H1 (cell line): ENCODE measurements around the gene MAGI1. TPM values are rescaled to one million over a fixed set of nuclear protein-coding genes. Genes with fewer than 3 reads are reported as not detected.

Source experiments
- CTCF ChIA-PET: fragments of 300-600 bp; sonication (Branson Sonifier 250); formaldehyde crosslinking; loops from one replicate; lab custom pipeline; 2021; ENCODE audit not compliant: partially characterized antibody; lab: Charles Lee
- POLR2A ChIA-PET: fragments of 300-600 bp; sonication (Branson Sonifier 250); formaldehyde crosslinking; loops from one replicate; lab custom pipeline; 2021; ENCODE audit warnings: inconsistent platforms; ENCODE audit not compliant: partially characterized antibody; lab: Charles Lee
- DNase-seq, 2 experiments: peaks; one replicate each; pipeline versions ENCODE4 v3.0.0 to v3.0.0-alpha.2; 2010 to 2022; ENCODE audit warnings: low spot score in 2 of 2, low read depth in 1 of 2, mixed read lengths in 1 of 2
- FAIRE-seq: peaks from 2 replicates; lab custom pipeline; 2011; peaks lifted over from hg19 to GRCh38; lab: Jason Lieb, UNC
- H2AFZ ChIP-seq: 2 replicates; pipeline ENCODE4 v1.8.1; 2012; ENCODE audit warnings: low read length, inconsistent platforms
- H2AK5ac ChIP-seq: 2 replicates; pipeline ENCODE4 v1.6.1; 2013; ENCODE audit warnings: low read depth, low read length
- H2BK120ac ChIP-seq: replicated peaks from 2 replicates; pipeline ENCODE3; 2013; ENCODE audit warnings: low read depth, low read length, inconsistent platforms
- H2BK12ac ChIP-seq: 2 replicates; pipeline ENCODE4 v1.6.1; 2013; ENCODE audit warnings: low read depth, low read length
- H2BK15ac ChIP-seq: 2 replicates; pipeline ENCODE4 v1.6.1; 2013; ENCODE audit warnings: low read length
- H2BK20ac ChIP-seq: 2 replicates; pipeline ENCODE4 v1.6.1; 2013; ENCODE audit warnings: low read length
- H2BK5ac ChIP-seq: 2 replicates; pipeline ENCODE4 v1.6.1; 2013; ENCODE audit warnings: low read depth, low read length
- H3K14ac ChIP-seq: 2 replicates; pipeline ENCODE4 v1.6.1; 2013; ENCODE audit warnings: inconsistent platforms; ENCODE audit not compliant: insufficient read length
- H3K18ac ChIP-seq: 2 replicates; pipeline ENCODE4 v1.6.1; 2013; ENCODE audit warnings: low read length; ENCODE audit errors: extremely low read depth
- H3K23ac ChIP-seq: 2 replicates; pipeline ENCODE4 v1.6.1; 2013; ENCODE audit warnings: inconsistent platforms; ENCODE audit not compliant: insufficient read length
- H3K23me2 ChIP-seq: 2 replicates; pipeline ENCODE4 v1.6.1; 2013; ENCODE audit warnings: low read depth, low read length
- H3K27ac ChIP-seq: 2 replicates; pipeline ENCODE4 v1.6.1; 2011; ENCODE audit warnings: low read depth, low read length, inconsistent platforms
- H3K27me3 ChIP-seq, 4 experiments: replicated peaks in 1 of 4; 1 replicate in 1 of 4; 2 replicates in 3 of 4; pipeline versions ENCODE4 v1.6.1 to v1.8.1; 2011 to 2013; ENCODE audit warnings: low read length in 3 of 4, mild to moderate bottlenecking in 3 of 4, inconsistent platforms in 2 of 4, mixed read lengths in 2 of 4, moderate library complexity in 1 of 4; ENCODE audit not compliant: control insufficient read depth in 3 of 4, insufficient read depth in 3 of 4; ENCODE audit errors: extremely low read depth in 1 of 4
- H3K36me3 ChIP-seq, 4 experiments: 2 replicates each; pipeline versions ENCODE4 v1.6.1 to v1.8.1; 2011 to 2013; ENCODE audit warnings: mild to moderate bottlenecking in 4 of 4, low read length in 3 of 4, moderate library complexity in 2 of 4, control low read depth in 1 of 4, inconsistent platforms in 1 of 4; ENCODE audit not compliant: insufficient read depth in 4 of 4, control insufficient read depth in 2 of 4
- H3K4ac ChIP-seq: replicated peaks from 2 replicates; pipeline ENCODE3; 2013; ENCODE audit warnings: low read length, low read depth, mixed read lengths, inconsistent platforms; ENCODE audit not compliant: insufficient read length
- H3K4me1 ChIP-seq, 4 experiments: replicated peaks in 1 of 4; 1 replicate in 1 of 4; 2 replicates in 3 of 4; pipeline versions ENCODE4 v1.6.1 to v1.8.1; 2011 to 2013; ENCODE audit warnings: low read length in 3 of 4, inconsistent platforms in 2 of 4, mixed read lengths in 1 of 4; ENCODE audit not compliant: insufficient read depth in 4 of 4, control insufficient read depth in 3 of 4
- H3K4me2 ChIP-seq, 2 experiments: 2 replicates each; pipeline versions ENCODE4 v1.6.1 to v1.8.1; 2011 to 2013; ENCODE audit warnings: low read depth in 2 of 2, low read length in 2 of 2, control low read depth in 1 of 2, inconsistent platforms in 1 of 2, mild to moderate bottlenecking in 1 of 2; ENCODE audit not compliant: insufficient read depth in 1 of 2
- H3K4me3 ChIP-seq, 4 experiments: fragments of 200-600, 300-600 bp in 1 of 4; sonication (generic), shearing (Covaris generic), sonication (Bioruptor Twin) in 1 of 4; 2 replicates each; pipeline versions ENCODE4 v1.5.1 to v1.8.1; 2011 to 2016; ENCODE audit warnings: low read length in 4 of 4, low read depth in 3 of 4, control low read depth in 2 of 4, inconsistent platforms in 2 of 4, mild to moderate bottlenecking in 2 of 4, mixed read lengths in 1 of 4, moderate library complexity in 1 of 4; ENCODE audit not compliant: insufficient read depth in 2 of 4; ENCODE audit errors: extremely low read depth in 1 of 4
- H3K56ac ChIP-seq: replicated peaks from 2 replicates; pipeline ENCODE3; 2013; ENCODE audit warnings: low read depth, mild to moderate bottlenecking, mixed read lengths, low read length, inconsistent platforms; ENCODE audit not compliant: insufficient read length
- H3K79me1 ChIP-seq: 2 replicates; pipeline ENCODE4 v1.6.1; 2013; ENCODE audit warnings: low read depth, low read length, control low read depth
- H3K79me2 ChIP-seq, 2 experiments: 2 replicates each; pipeline versions ENCODE4 v1.6.1 to v1.8.1; 2012 to 2013; ENCODE audit warnings: low read length in 2 of 2, mild to moderate bottlenecking in 2 of 2, inconsistent platforms in 1 of 2; ENCODE audit not compliant: insufficient read depth in 2 of 2, control insufficient read depth in 1 of 2
- H3K9ac ChIP-seq, 4 experiments: replicated peaks in 1 of 4; 1 replicate in 1 of 4; 2 replicates in 3 of 4; pipeline versions ENCODE4 v1.6.1 to v1.8.1; 2011 to 2013; ENCODE audit warnings: low read depth in 3 of 4, low read length in 3 of 4, control low read depth in 2 of 4, mild to moderate bottlenecking in 2 of 4, moderate library complexity in 2 of 4, inconsistent platforms in 1 of 4; ENCODE audit errors: extremely low read depth in 1 of 4
- H3K9me3 ChIP-seq, 2 experiments: 2 replicates each; pipeline versions ENCODE4 v1.6.1 to v1.8.1; 2012 to 2013; ENCODE audit warnings: mild to moderate bottlenecking in 2 of 2, moderate library complexity in 2 of 2, control low read depth in 1 of 2, inconsistent platforms in 1 of 2, low read depth in 1 of 2, low read length in 1 of 2, mixed read lengths in 1 of 2; ENCODE audit not compliant: insufficient read depth in 2 of 2
- H4K20me1 ChIP-seq, 2 experiments: replicated peaks in 1 of 2; 2 replicates each; pipeline versions ENCODE3 to v1.8.1; 2011 to 2013; ENCODE audit warnings: inconsistent platforms in 2 of 2, low read length in 2 of 2, mild to moderate bottlenecking in 1 of 2; ENCODE audit not compliant: insufficient read depth in 2 of 2, control insufficient read depth in 1 of 2
- H4K5ac ChIP-seq: 2 replicates; pipeline ENCODE4 v1.6.1; 2013; ENCODE audit warnings: low read length, low read depth, mixed read lengths, inconsistent platforms; ENCODE audit not compliant: insufficient read length
- H4K8ac ChIP-seq: 2 replicates; pipeline ENCODE4 v1.8.0; 2013; ENCODE audit warnings: mild to moderate bottlenecking, moderate library complexity, low read length, inconsistent platforms; ENCODE audit not compliant: insufficient read depth; ENCODE audit errors: extremely low read depth
- H4K91ac ChIP-seq: replicated peaks from 2 replicates; pipeline ENCODE3; 2013; ENCODE audit warnings: low read length, mixed read lengths, inconsistent platforms; ENCODE audit not compliant: insufficient read length
- BACH1 ChIP-seq: IDR thresholded peaks from 2 replicates; pipeline ENCODE4 v1.6.1; 2012; ENCODE audit warnings: low read length, improper control_type of control experiment
- CREB1 ChIP-seq: IDR thresholded peaks from 2 replicates; pipeline ENCODE4 v1.6.1; 2012; ENCODE audit warnings: inconsistent platforms
- EZH2 ChIP-seq: fragments of 200-600 bp; sonication (generic); IDR thresholded peaks from 2 replicates; pipeline ENCODE4 v1.7.1; 2012; ENCODE audit warnings: low read depth, mild to moderate bottlenecking, moderate library complexity, low read length, inconsistent platforms; ENCODE audit not compliant: severe bottlenecking
- HDAC6 ChIP-seq: IDR thresholded peaks from one replicate; pipeline ENCODE4 v1.7.1; 2012; ENCODE audit warnings: low read depth, mild to moderate bottlenecking, inconsistent platforms, low read length, moderate library complexity
- JUN ChIP-seq: IDR thresholded peaks from 2 replicates; pipeline ENCODE4 v1.6.1; 2011; ENCODE audit warnings: low read depth, mild to moderate bottlenecking, improper control_type of control experiment, low read length
- PHF8 ChIP-seq: fragments of 200-600 bp; sonication (generic); conservative IDR thresholded peaks from 2 replicates; pipeline ENCODE4 v1.7.1; 2012; ENCODE audit warnings: low read depth, mild to moderate bottlenecking, inconsistent platforms, low read length, moderate library complexity
- POLR2AphosphoS5 ChIP-seq: IDR thresholded peaks from 2 replicates; pipeline ENCODE4 v1.6.1; 2011; ENCODE audit warnings: low read depth, low read length
- RXRA ChIP-seq: IDR thresholded peaks from 2 replicates; pipeline ENCODE4 v1.6.1; 2011; ENCODE audit warnings: low read depth, mild to moderate bottlenecking, low read length, moderate library complexity; ENCODE audit not compliant: insufficient read depth
- SIN3A ChIP-seq, 2 experiments: IDR thresholded peaks in 1 of 2; conservative IDR thresholded peaks in 1 of 2; 2 replicates each; pipeline ENCODE4 v1.6.1; 2011 to 2012; ENCODE audit warnings: low read length in 2 of 2, improper control_type of control experiment in 1 of 2, low read depth in 1 of 2, mild to moderate bottlenecking in 1 of 2
- SP1 ChIP-seq: IDR thresholded peaks from 2 replicates; pipeline ENCODE4 v1.6.1; 2011; ENCODE audit warnings: low read depth, low read length
- SP2 ChIP-seq: IDR thresholded peaks from 2 replicates; pipeline ENCODE4 v1.6.1; 2012; ENCODE audit warnings: mild to moderate bottlenecking, low read length, inconsistent platforms
- SRF ChIP-seq: IDR thresholded peaks from 2 replicates; pipeline ENCODE4 v1.6.1; 2011; ENCODE audit warnings: mild to moderate bottlenecking, low read depth, low read length, moderate library complexity
- TBP ChIP-seq: IDR thresholded peaks from 2 replicates; pipeline ENCODE4 v1.6.1; 2011; ENCODE audit warnings: low read depth, low read length, improper control_type of control experiment
- ZNF274 ChIP-seq: IDR thresholded peaks from 2 replicates; pipeline ENCODE4 v1.7.0; 2012; ENCODE audit warnings: low read length, borderline replicate concordance; ENCODE audit errors: extremely low read depth
- WGBS, 2 experiments: shearing (Covaris generic) in 1 of 2; methylation state at CpG; one replicate each; pipeline versions ENCODE4 v1.1.6 to v1.1.7; 2013 to 2015; ENCODE audit warnings: low lambda C conversion rate in 2 of 2, mixed read lengths in 2 of 2, inconsistent platforms in 1 of 2, low coverage in 1 of 2, missing lambda C conversion rate in 1 of 2; ENCODE audit not compliant: insufficient replicate concordance in 2 of 2, insufficient coverage in 1 of 2, insufficient read length in 1 of 2; ENCODE audit errors: extremely low coverage in 1 of 2, missing lambda C conversion rate in 1 of 2; 5-methylcytosine and 5-hydroxymethylcytosine counted together
- polyA plus RNA-seq, 7 experiments: library from polyadenylated mRNA; depleted of rRNA in 3 of 7; stranded (reverse) in 5 of 7; unstranded in 2 of 7; fragments of >200 nt in 5 of 7; fragments of 200-250 nt in 2 of 7; gene quantifications; 1 replicate in 5 of 7; 2 replicates in 1 of 7; 4 replicates in 1 of 7; pipeline versions ENCODE4 v1.2.1 to v1.2.3, GENCODE V29; 2011 to 2013; ENCODE audit warnings: missing spikeins in 2 of 7, mixed read lengths in 2 of 7
- total RNA-seq: library from RNA; stranded (reverse); fragmentation: NEBNext Ultra II Directional; extraction: Animal tissue kit (Norgen Biotek cat#: 25700); gene quantifications from 2 replicates; pipeline ENCODE4 v1.2.1, GENCODE V29; 2021

Gene MAGI1
- total and polyA plus RNA-seq, 2 of the 8 experiments (the other 6 are each of a cell fraction or from before 2014, with no cell fraction given): 19.8 to 78.0 TPM

GRCh38 chr3:65409176-65409569 lies 629.5 kb downstream of the MAGI1 start:
- H3K4me3 ChIP-seq: no peak overlapping the region
- 71% methylated on average over 3 of the region's 3 CpGs; no CpG with 5 or more reads in 1 of the 2 experiments for WGBS, 2 experiments
- H3K79me1 ChIP-seq: no peaks in the 10 kb centered on the region
- no peak overlapping the region for H3K9ac ChIP-seq
- no peak overlapping the region for H2BK20ac ChIP-seq
- no peak overlapping the region for H2AK5ac ChIP-seq
- POLR2A ChIA-PET: interaction anchor here (0.7 kb wide), 1 partner anchor 463 kb away, joined by 3 read pairs; no protein-coding TSS in a partner anchor
- H3K79me2 ChIP-seq: peaks cover 0 to 2% of the 10 kb centered on the region in 2 experiments; a peak in 1 of 4 replicates
- no peak overlapping the region for H3K27ac ChIP-seq
- H3K14ac ChIP-seq: no peak overlapping the region
- no peak overlapping the region for H3K4me2 ChIP-seq
- H2BK120ac ChIP-seq: no peak overlapping the region
- no peaks in the 10 kb centered on the region for H3K27me3 ChIP-seq
- no peak overlapping the region for H4K91ac ChIP-seq
- H3K36me3 ChIP-seq: no peaks in the 10 kb centered on the region; a peak in 1 of 8 replicates
- H2AFZ ChIP-seq: no peak overlapping the region
- H3K4ac ChIP-seq: no peak overlapping the region
- H2BK5ac ChIP-seq: no peak overlapping the region
- no peak overlapping the region for H2BK15ac ChIP-seq
- no peaks in the 10 kb centered on the region for H3K23me2 ChIP-seq
- H4K5ac ChIP-seq: no peak overlapping the region
- TF ChIP-seq HDAC6 (no peak), EZH2 (no peak), ZNF274 (no peak), CREB1 (no peak), JUN (no peak), SP1 (no peak), SP2 (no peak), PHF8 (no peak), SRF (no peak), TBP (no peak), RXRA (no peak), BACH1 (no peak), SIN3A (conservative IDR thresholded peaks at IDR 0.05 in 1 of 2, IDR thresholded peaks at IDR 0.05 in 1 of 2; ENCODE audit: low read depth in 1 of 2, low read length in 2 of 2) (no peak), POLR2AphosphoS5 (no peak)
- CTCF ChIA-PET: interaction anchor here (0.6 to 2.5 kb wide), 9 partner anchors 16 to 595 kb away, joined by 3 to 8 read pairs (median 3); no protein-coding TSS in a partner anchor
- no peaks in the 10 kb centered on the region for H3K9me3 ChIP-seq
- H4K20me1 ChIP-seq: peaks cover 0 to 1% of the 10 kb centered on the region in 2 experiments
- H3K4me1 ChIP-seq: peaks cover 0 to 5% (median 3%) of the 10 kb centered on the region in 4 experiments; a peak in 2 of 7 replicates
- H3K56ac ChIP-seq: no peak overlapping the region
- no peak overlapping the region for H3K23ac ChIP-seq
- H4K8ac ChIP-seq: no peak overlapping the region
- DNase-seq (no peak), FAIRE-seq (no peak)
- H3K18ac ChIP-seq: no peak overlapping the region
- H2BK12ac ChIP-seq: no peak overlapping the region
